Measurements from ENCODE around the gene TMEM141.

DNA sequence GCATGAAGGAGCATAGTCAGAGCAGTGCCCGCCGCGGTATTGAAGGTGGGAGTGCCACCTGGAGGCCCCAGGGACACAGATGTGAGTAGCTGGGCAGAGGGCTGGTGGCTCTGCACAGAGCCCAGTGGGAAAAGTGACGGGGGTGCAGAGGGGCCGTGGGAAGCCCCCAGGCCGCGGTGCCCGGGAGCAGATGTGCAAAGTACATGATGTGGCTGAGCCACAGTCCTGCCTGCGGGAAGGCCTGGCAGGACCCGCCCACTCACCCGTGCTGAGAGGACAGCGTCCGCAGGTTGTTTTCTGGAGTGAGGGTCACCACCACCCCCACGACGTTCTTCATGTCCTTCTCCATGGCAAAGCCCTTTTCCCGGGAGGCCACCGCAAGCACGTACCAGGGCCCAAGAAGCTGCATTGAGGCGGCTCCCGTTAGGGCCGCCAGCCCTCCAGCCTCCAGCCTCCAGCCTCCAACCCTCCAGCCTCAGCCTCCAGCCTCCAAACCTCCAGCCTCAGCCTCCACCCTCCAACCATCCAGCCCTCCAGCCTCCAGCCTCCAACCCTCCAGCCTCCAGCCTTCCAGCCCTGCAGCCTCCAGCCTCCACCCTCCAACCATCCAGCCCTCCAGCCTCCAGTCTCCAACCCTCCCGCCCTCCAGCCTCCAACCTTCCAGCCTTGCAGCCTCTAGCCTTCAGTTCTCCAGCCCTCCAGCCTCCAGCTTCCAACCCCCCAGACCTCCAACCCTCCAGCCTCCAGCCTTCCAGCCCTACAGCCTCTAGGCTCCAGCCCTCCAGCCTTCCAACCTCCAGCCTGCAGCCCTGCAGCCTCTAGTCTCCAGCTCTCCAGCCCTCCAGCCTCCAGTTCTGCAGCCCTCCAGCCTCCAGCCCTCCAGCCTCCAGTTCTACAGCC, 43.7 kb upstream of the TMEM141 start:
- TF ChIP-seq, protein P1, sequence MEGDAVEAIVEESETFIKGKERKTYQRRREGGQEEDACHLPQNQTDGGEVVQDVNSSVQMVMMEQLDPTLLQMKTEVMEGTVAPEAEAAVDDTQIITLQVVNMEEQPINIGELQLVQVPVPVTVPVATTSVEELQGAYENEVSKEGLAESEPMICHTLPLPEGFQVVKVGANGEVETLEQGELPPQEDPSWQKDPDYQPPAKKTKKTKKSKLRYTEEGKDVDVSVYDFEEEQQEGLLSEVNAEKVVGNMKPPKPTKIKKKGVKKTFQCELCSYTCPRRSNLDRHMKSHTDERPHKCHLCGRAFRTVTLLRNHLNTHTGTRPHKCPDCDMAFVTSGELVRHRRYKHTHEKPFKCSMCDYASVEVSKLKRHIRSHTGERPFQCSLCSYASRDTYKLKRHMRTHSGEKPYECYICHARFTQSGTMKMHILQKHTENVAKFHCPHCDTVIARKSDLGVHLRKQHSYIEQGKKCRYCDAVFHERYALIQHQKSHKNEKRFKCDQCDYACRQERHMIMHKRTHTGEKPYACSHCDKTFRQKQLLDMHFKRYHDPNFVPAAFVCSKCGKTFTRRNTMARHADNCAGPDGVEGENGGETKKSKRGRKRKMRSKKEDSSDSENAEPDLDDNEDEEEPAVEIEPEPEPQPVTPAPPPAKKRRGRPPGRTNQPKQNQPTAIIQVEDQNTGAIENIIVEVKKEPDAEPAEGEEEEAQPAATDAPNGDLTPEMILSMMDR (conservative IDR thresholded peaks at IDR 0.05; ENCODE audit: low read depth, low read length), result no peak
- no peak for TF ChIP-seq EZH2 (IDR thresholded peaks at IDR 0.05; ENCODE audit: borderline replicate concordance, low read depth, low read length, poor library complexity, severe bottlenecking)

Measured in A673 (cell line).